GM12864 (cell line): ENCODE measurements around the gene CPA3.
A peak's percentile ranks its signal among the peaks of the same experiment; 100 is the strongest.

Source experiments
- DNase-seq: peaks from one replicate; pipeline ENCODE4 v3.0.0-alpha.2; 2011; ENCODE audit warnings: low read depth
- H3K4me3 ChIP-seq: 2 replicates; pipeline ENCODE4 v1.5.1; 2011; ENCODE audit warnings: mild to moderate bottlenecking, low read depth, low read length, control low read depth
- CTCF ChIP-seq: IDR thresholded peaks from 2 replicates; pipeline ENCODE4 v1.5.1; 2011; ENCODE audit warnings: low read depth, mild to moderate bottlenecking, moderate library complexity, low read length, control low read depth, inconsistent platforms; ENCODE audit errors: missing control alignments

Gene CPA3

GRCh38 chr3:148943506-148944205, 78.6 kb downstream of the CPA3 start:
- peak; percentile 41 for DNase-seq

DNA sequence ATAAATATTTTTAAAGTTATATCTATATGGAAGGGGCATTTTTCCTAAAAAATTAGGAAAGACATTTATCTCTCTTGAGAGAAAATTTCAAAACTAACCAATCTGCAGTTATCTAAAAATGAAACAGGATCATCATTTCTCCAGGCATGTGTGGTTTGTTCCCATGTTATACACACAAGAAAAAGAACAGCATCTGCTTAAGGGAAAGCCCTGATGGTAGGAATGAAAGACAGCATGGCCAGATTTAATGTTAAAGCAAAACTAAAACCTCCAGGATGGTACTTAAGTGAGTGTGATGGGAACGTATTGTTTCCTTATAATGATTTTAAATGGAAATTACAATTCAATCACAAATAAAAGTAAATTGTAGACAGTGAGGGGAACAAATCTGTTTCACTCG, 80.0 kb downstream of the CPA3 start:
- DNase-seq, result no peak
- no peak overlapping the region for H3K4me3 ChIP-seq
- no peak for TF ChIP-seq CTCF

More at GRCh38 chr3:148943506-148944205, 78.6 kb downstream of the CPA3 start:
- TF ChIP-seq CTCF, result peak; percentile 59
- H3K4me3 ChIP-seq, result no peak overlapping the region
